H1 (cell line): ENCODE measurements around the gene UIMC1. TPM values are rescaled to one million over a fixed set of nuclear protein-coding genes. Genes with fewer than 3 reads are reported as not detected.
A peak's percentile ranks its signal among the peaks of the same experiment; 100 is the strongest.

Experiments
- CTCF ChIA-PET: fragments of 300-600 bp; sonication (Branson Sonifier 250); formaldehyde crosslinking; loops from one replicate; lab custom pipeline; 2021; ENCODE audit not compliant: partially characterized antibody; lab: Charles Lee
- POLR2A ChIA-PET: fragments of 300-600 bp; sonication (Branson Sonifier 250); formaldehyde crosslinking; loops from one replicate; lab custom pipeline; 2021; ENCODE audit warnings: inconsistent platforms; ENCODE audit not compliant: partially characterized antibody; lab: Charles Lee
- DNase-seq, 2 experiments: peaks; one replicate each; pipeline versions ENCODE4 v3.0.0 to v3.0.0-alpha.2; 2010 to 2022; ENCODE audit warnings: low spot score in 2 of 2, low read depth in 1 of 2, mixed read lengths in 1 of 2
- FAIRE-seq: peaks from 2 replicates; lab custom pipeline; 2011; peaks lifted over from hg19 to GRCh38; lab: Jason Lieb, UNC
- H2AFZ ChIP-seq: 2 replicates; pipeline ENCODE4 v1.8.1; 2012; ENCODE audit warnings: low read length, inconsistent platforms
- H2AK5ac ChIP-seq: 2 replicates; pipeline ENCODE4 v1.6.1; 2013; ENCODE audit warnings: low read depth, low read length
- H2BK120ac ChIP-seq: replicated peaks from 2 replicates; pipeline ENCODE3; 2013; ENCODE audit warnings: low read depth, low read length, inconsistent platforms
- H2BK12ac ChIP-seq: 2 replicates; pipeline ENCODE4 v1.6.1; 2013; ENCODE audit warnings: low read depth, low read length
- H2BK15ac ChIP-seq: 2 replicates; pipeline ENCODE4 v1.6.1; 2013; ENCODE audit warnings: low read length
- H2BK20ac ChIP-seq: 2 replicates; pipeline ENCODE4 v1.6.1; 2013; ENCODE audit warnings: low read length
- H2BK5ac ChIP-seq: 2 replicates; pipeline ENCODE4 v1.6.1; 2013; ENCODE audit warnings: low read depth, low read length
- H3K14ac ChIP-seq: 2 replicates; pipeline ENCODE4 v1.6.1; 2013; ENCODE audit warnings: inconsistent platforms; ENCODE audit not compliant: insufficient read length
- H3K18ac ChIP-seq: 2 replicates; pipeline ENCODE4 v1.6.1; 2013; ENCODE audit warnings: low read length; ENCODE audit errors: extremely low read depth
- H3K23ac ChIP-seq: 2 replicates; pipeline ENCODE4 v1.6.1; 2013; ENCODE audit warnings: inconsistent platforms; ENCODE audit not compliant: insufficient read length
- H3K23me2 ChIP-seq: 2 replicates; pipeline ENCODE4 v1.6.1; 2013; ENCODE audit warnings: low read depth, low read length
- H3K27ac ChIP-seq: 2 replicates; pipeline ENCODE4 v1.6.1; 2011; ENCODE audit warnings: low read depth, low read length, inconsistent platforms
- H3K27me3 ChIP-seq, 4 experiments: replicated peaks in 1 of 4; 1 replicate in 1 of 4; 2 replicates in 3 of 4; pipeline versions ENCODE4 v1.6.1 to v1.8.1; 2011 to 2013; ENCODE audit warnings: low read length in 3 of 4, mild to moderate bottlenecking in 3 of 4, inconsistent platforms in 2 of 4, mixed read lengths in 2 of 4, moderate library complexity in 1 of 4; ENCODE audit not compliant: control insufficient read depth in 3 of 4, insufficient read depth in 3 of 4; ENCODE audit errors: extremely low read depth in 1 of 4
- H3K36me3 ChIP-seq, 4 experiments: 2 replicates each; pipeline versions ENCODE4 v1.6.1 to v1.8.1; 2011 to 2013; ENCODE audit warnings: mild to moderate bottlenecking in 4 of 4, low read length in 3 of 4, moderate library complexity in 2 of 4, control low read depth in 1 of 4, inconsistent platforms in 1 of 4; ENCODE audit not compliant: insufficient read depth in 4 of 4, control insufficient read depth in 2 of 4
- H3K4ac ChIP-seq: replicated peaks from 2 replicates; pipeline ENCODE3; 2013; ENCODE audit warnings: low read length, low read depth, mixed read lengths, inconsistent platforms; ENCODE audit not compliant: insufficient read length
- H3K4me1 ChIP-seq, 4 experiments: replicated peaks in 1 of 4; 1 replicate in 1 of 4; 2 replicates in 3 of 4; pipeline versions ENCODE4 v1.6.1 to v1.8.1; 2011 to 2013; ENCODE audit warnings: low read length in 3 of 4, inconsistent platforms in 2 of 4, mixed read lengths in 1 of 4; ENCODE audit not compliant: insufficient read depth in 4 of 4, control insufficient read depth in 3 of 4
- H3K4me2 ChIP-seq, 2 experiments: 2 replicates each; pipeline versions ENCODE4 v1.6.1 to v1.8.1; 2011 to 2013; ENCODE audit warnings: low read depth in 2 of 2, low read length in 2 of 2, control low read depth in 1 of 2, inconsistent platforms in 1 of 2, mild to moderate bottlenecking in 1 of 2; ENCODE audit not compliant: insufficient read depth in 1 of 2
- H3K4me3 ChIP-seq, 4 experiments: fragments of 200-600, 300-600 bp in 1 of 4; sonication (generic), shearing (Covaris generic), sonication (Bioruptor Twin) in 1 of 4; 2 replicates each; pipeline versions ENCODE4 v1.5.1 to v1.8.1; 2011 to 2016; ENCODE audit warnings: low read length in 4 of 4, low read depth in 3 of 4, control low read depth in 2 of 4, inconsistent platforms in 2 of 4, mild to moderate bottlenecking in 2 of 4, mixed read lengths in 1 of 4, moderate library complexity in 1 of 4; ENCODE audit not compliant: insufficient read depth in 2 of 4; ENCODE audit errors: extremely low read depth in 1 of 4
- H3K56ac ChIP-seq: replicated peaks from 2 replicates; pipeline ENCODE3; 2013; ENCODE audit warnings: low read depth, mild to moderate bottlenecking, mixed read lengths, low read length, inconsistent platforms; ENCODE audit not compliant: insufficient read length
- H3K79me1 ChIP-seq: 2 replicates; pipeline ENCODE4 v1.6.1; 2013; ENCODE audit warnings: low read depth, low read length, control low read depth
- H3K79me2 ChIP-seq, 2 experiments: 2 replicates each; pipeline versions ENCODE4 v1.6.1 to v1.8.1; 2012 to 2013; ENCODE audit warnings: low read length in 2 of 2, mild to moderate bottlenecking in 2 of 2, inconsistent platforms in 1 of 2; ENCODE audit not compliant: insufficient read depth in 2 of 2, control insufficient read depth in 1 of 2
- H3K9ac ChIP-seq, 4 experiments: replicated peaks in 1 of 4; 1 replicate in 1 of 4; 2 replicates in 3 of 4; pipeline versions ENCODE4 v1.6.1 to v1.8.1; 2011 to 2013; ENCODE audit warnings: low read depth in 3 of 4, low read length in 3 of 4, control low read depth in 2 of 4, mild to moderate bottlenecking in 2 of 4, moderate library complexity in 2 of 4, inconsistent platforms in 1 of 4; ENCODE audit errors: extremely low read depth in 1 of 4
- H3K9me3 ChIP-seq, 2 experiments: 2 replicates each; pipeline versions ENCODE4 v1.6.1 to v1.8.1; 2012 to 2013; ENCODE audit warnings: mild to moderate bottlenecking in 2 of 2, moderate library complexity in 2 of 2, control low read depth in 1 of 2, inconsistent platforms in 1 of 2, low read depth in 1 of 2, low read length in 1 of 2, mixed read lengths in 1 of 2; ENCODE audit not compliant: insufficient read depth in 2 of 2
- H4K20me1 ChIP-seq, 2 experiments: replicated peaks in 1 of 2; 2 replicates each; pipeline versions ENCODE3 to v1.8.1; 2011 to 2013; ENCODE audit warnings: inconsistent platforms in 2 of 2, low read length in 2 of 2, mild to moderate bottlenecking in 1 of 2; ENCODE audit not compliant: insufficient read depth in 2 of 2, control insufficient read depth in 1 of 2
- H4K5ac ChIP-seq: 2 replicates; pipeline ENCODE4 v1.6.1; 2013; ENCODE audit warnings: low read length, low read depth, mixed read lengths, inconsistent platforms; ENCODE audit not compliant: insufficient read length
- H4K8ac ChIP-seq: 2 replicates; pipeline ENCODE4 v1.8.0; 2013; ENCODE audit warnings: mild to moderate bottlenecking, moderate library complexity, low read length, inconsistent platforms; ENCODE audit not compliant: insufficient read depth; ENCODE audit errors: extremely low read depth
- H4K91ac ChIP-seq: replicated peaks from 2 replicates; pipeline ENCODE3; 2013; ENCODE audit warnings: low read length, mixed read lengths, inconsistent platforms; ENCODE audit not compliant: insufficient read length
- SAP30 ChIP-seq: fragments of 300-600 bp; sonication (generic); IDR thresholded peaks from 2 replicates; pipeline ENCODE4 v1.7.1; 2012; ENCODE audit warnings: low read length, moderate library complexity, mild to moderate bottlenecking, inconsistent platforms; ENCODE audit not compliant: insufficient read depth, insufficient replicate concordance
- TAF1 ChIP-seq: IDR thresholded peaks from 2 replicates; pipeline ENCODE4 v1.6.1; 2011; ENCODE audit warnings: mild to moderate bottlenecking, low read depth, low read length
- TAF7 ChIP-seq: optimal IDR thresholded peaks from 2 replicates; pipeline ENCODE3; 2011; ENCODE audit warnings: low read depth, mild to moderate bottlenecking, inconsistent platforms, low read length, moderate library complexity, borderline replicate concordance
- WGBS, 2 experiments: shearing (Covaris generic) in 1 of 2; methylation state at CpG; one replicate each; pipeline versions ENCODE4 v1.1.6 to v1.1.7; 2013 to 2015; ENCODE audit warnings: low lambda C conversion rate in 2 of 2, mixed read lengths in 2 of 2, inconsistent platforms in 1 of 2, low coverage in 1 of 2, missing lambda C conversion rate in 1 of 2; ENCODE audit not compliant: insufficient replicate concordance in 2 of 2, insufficient coverage in 1 of 2, insufficient read length in 1 of 2; ENCODE audit errors: extremely low coverage in 1 of 2, missing lambda C conversion rate in 1 of 2; 5-methylcytosine and 5-hydroxymethylcytosine counted together
- polyA plus RNA-seq, 7 experiments: library from polyadenylated mRNA; depleted of rRNA in 3 of 7; stranded (reverse) in 5 of 7; unstranded in 2 of 7; fragments of >200 nt in 5 of 7; fragments of 200-250 nt in 2 of 7; gene quantifications; 1 replicate in 5 of 7; 2 replicates in 1 of 7; 4 replicates in 1 of 7; pipeline versions ENCODE4 v1.2.1 to v1.2.3, GENCODE V29; 2011 to 2013; ENCODE audit warnings: missing spikeins in 2 of 7, mixed read lengths in 2 of 7
- total RNA-seq: library from RNA; stranded (reverse); fragmentation: NEBNext Ultra II Directional; extraction: Animal tissue kit (Norgen Biotek cat#: 25700); gene quantifications from 2 replicates; pipeline ENCODE4 v1.2.1, GENCODE V29; 2021

Gene UIMC1
- total and polyA plus RNA-seq, 2 of the 8 experiments (the other 6 are each of a cell fraction or from before 2014, with no cell fraction given): 12.8 to 43.7 TPM

DNA sequence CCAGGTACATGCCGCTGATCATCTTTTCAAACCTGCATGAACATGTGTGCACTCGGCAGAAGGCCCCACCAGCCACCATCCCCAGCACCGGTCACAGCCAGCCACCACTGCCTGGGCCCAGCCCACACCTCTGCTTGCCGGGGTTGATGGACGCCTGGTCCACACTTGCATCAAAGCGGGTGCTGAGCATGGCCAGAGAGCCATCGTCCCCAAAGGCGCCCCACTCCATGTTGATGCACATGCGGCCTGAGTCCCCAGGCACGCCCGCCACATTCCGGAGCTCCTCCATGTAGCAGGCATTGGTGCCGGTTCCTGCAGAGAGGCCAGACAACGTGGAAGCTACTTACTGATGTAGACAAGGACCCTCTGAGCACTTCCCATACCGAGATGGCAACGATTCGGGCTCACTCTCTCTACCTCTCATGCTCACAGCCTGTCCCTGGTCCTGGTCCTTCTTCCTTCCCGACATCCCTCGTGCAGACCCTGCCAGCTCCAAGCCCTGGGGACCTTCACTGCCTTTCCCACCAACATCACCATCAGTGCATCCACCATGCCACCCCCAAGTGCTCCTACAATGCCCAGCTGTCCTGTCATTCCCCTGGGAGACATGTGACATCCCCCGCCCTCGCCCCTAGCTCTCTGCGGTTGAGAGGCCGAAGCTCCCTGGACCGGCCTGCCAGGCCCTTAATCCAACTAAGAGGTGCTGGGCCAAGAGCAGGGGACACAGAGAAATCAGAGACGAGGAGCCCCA is 124.6 kb downstream of the UIMC1 start:
- H3K36me3 ChIP-seq: no peaks in the 10 kb centered on the region
- H3K4ac ChIP-seq: no peak overlapping the region
- H3K14ac ChIP-seq: no peak overlapping the region
- no peak overlapping the region for H2AFZ ChIP-seq
- H3K79me2 ChIP-seq: no peaks in the 10 kb centered on the region
- H2BK15ac ChIP-seq: no peak overlapping the region
- H3K79me1 ChIP-seq: no peaks in the 10 kb centered on the region
- no peak overlapping the region for H4K8ac ChIP-seq
- H2BK20ac ChIP-seq: no peak overlapping the region
- no peak overlapping the region for H3K4me2 ChIP-seq
- H3K23ac ChIP-seq: no peak overlapping the region
- no peaks in the 10 kb centered on the region for H3K27me3 ChIP-seq
- H4K20me1 ChIP-seq: no peaks in the 10 kb centered on the region
- H4K91ac ChIP-seq: no peak overlapping the region
- H3K18ac ChIP-seq: 0 out of 2 replicates have a peak overlapping the region, but pooled peaks have one; percentile 9
- FAIRE-seq (no peak), DNase-seq (no peak)
- no peak overlapping the region for H4K5ac ChIP-seq
- ChIA-PET CTCF (interaction anchor here (0.7 to 5.4 kb wide), 12 partner anchors 8 to 224 kb away, joined by 3 to 34 read pairs (median 3); no protein-coding TSS in a partner anchor), POLR2A (interaction anchor here (0.7 to 1.6 kb wide), 2 partner anchors 17 to 18 kb away, joined by 3 to 4 read pairs; partner anchors contain the start of gene HK3)
- no peak overlapping the region for H3K56ac ChIP-seq
- no peak overlapping the region for H3K9ac ChIP-seq
- no peaks in the 10 kb centered on the region for H3K9me3 ChIP-seq
- H3K4me3 ChIP-seq: no peak overlapping the region
- H2BK5ac ChIP-seq: no peak overlapping the region
- peaks cover 0 to 4% (median 0%) of the 10 kb centered on the region in 4 experiments; a peak in 2 of 7 replicates for H3K4me1 ChIP-seq
- no peak overlapping the region for H2BK120ac ChIP-seq
- no peaks in the 10 kb centered on the region for H3K23me2 ChIP-seq
- H2BK12ac ChIP-seq: no peak overlapping the region
- 86% methylated on average over 25 of the region's 25 CpGs; no CpG with 5 or more reads in 1 of the 2 experiments for WGBS, 2 experiments
- H2AK5ac ChIP-seq: no peak overlapping the region
- H3K27ac ChIP-seq: no peak overlapping the region
- no peak for TF ChIP-seq SAP30
- no peak for TF ChIP-seq TAF1
- no peak for TF ChIP-seq TAF7
